NK-92 (cell line): Measurements from ENCODE around the gene TMIE.
"Not testable (repeated sequence)": the region's sequence is repeated elsewhere in the genome, so short reads cannot be mapped to it uniquely, and the experiment has no call there.

Experiments used
- DNase-seq: peaks from one replicate; lab custom pipeline; 2025; ENCODE audit not compliant: unreplicated experiment; lab: John Stamatoyannopoulos, UW

Gene TMIE

DNA sequence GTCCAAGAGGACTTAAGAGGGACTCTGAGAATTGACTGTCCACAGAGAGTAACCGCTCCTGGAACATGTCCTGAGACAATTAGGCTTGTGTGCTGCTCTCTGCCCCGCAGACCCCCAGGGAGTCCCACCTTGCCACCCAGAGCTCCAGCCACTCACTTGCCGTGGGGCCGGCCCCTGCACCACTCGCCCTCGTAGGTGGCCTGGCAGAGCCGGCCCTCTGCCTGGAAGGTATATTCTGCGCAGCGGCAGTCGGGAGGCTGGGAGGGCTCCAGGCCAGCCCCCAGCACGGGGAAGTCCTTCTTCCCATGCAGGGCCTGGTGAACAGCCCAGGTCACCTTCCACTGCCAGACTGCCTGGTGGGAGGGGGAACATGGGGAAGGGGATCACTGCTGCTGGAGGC lies 18.2 kb upstream of the TMIE start:
- DNase-seq: no peak

GRCh38 chr3:46684891-46685290 lies 16.3 kb upstream of the TMIE start:
- no peak for DNase-seq

DNA sequence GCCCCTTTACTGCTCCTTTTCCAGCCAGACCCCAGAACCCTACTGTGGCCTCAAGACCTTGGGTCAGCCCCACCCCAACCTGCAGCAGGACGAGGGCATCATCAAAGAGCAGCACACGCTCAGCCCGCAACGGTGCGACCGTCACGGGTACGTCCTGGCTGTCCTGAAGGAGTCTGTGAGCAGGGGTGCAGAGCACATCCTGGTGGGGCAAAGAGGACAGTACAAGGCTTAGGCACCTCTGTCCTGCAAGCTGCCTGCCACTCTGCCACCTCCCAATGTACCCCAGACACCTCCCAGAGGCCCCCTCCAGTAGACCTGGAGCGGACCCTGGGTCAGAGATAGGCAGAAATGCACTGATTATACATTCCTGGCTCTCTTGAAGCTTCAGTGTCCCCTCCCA lies 15.7 kb upstream of the TMIE start:
- no peak for DNase-seq

DNA sequence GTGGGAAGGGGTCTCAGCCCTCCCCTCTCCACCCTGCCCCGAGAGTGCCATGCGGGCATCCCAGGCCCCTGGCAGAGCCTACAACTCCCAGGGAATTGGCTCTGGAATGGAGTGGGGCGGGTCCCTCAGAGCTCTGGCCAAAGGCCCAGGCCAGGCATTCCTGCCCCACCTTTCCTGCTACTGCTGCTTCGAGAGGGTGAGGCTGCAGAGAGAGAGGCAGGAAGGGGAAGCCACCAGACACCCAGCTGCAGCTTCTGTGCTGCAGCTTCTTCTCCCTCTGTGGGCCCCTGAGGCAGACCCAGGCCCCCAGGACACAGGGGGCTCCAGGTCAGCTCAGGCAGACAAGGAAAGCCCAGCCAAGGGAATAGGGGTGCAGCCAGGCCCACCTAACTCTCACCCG lies 10.4 kb upstream of the TMIE start:
- DNase-seq: no peak

DNA sequence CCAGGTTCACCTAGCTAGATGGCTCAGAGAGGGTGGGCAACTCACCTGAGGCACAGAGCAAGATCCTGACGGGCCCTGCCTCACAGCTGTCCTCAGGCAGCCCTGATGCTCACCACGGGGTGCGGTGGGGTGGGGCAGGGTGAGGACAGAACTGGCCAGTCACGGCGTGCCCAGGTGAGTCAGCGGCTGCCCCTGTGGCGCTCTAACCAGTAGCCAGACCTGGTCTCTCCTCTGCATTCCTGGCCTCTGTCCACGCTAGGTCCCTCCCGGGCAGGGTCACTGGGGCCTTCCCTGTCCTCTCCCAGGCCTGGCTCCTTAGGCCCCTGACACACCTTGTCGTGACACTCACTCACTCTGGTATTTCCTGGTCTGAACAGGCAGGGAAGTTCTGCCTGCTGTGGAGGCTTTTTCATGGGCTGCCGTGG lies 8.6 kb upstream of the TMIE start:
- no peak for DNase-seq

GRCh38 chr3:46693038-46693891 lies 7.9 kb upstream of the TMIE start, which contains the start of gene ALS2CL:
TSS of gene ALS2CL (minus strand) at chr3:46693679. CDS start at chr3:46689440, 4,239 bp downstream.
- peak; percentile 10 for DNase-seq

DNA sequence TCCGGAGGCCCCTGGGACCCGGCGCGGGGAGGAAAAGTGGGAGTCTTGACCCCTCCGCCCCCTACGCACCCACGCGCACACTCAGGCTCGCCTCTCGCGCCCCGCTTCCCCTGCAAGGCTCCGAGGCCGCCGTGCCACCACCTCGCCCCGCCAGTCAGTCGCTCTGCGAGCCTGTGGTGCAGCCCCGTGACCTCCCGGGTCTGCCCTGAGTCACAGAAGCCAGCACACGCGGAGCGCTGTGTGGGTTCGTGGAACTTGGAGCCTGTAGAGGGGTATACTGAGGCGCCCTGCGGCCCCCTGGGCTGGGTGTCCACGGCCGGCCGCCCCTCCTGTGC lies 7.3 kb upstream of the TMIE start:
- DNase-seq: no peak

GRCh38 chr3:46694520-46694919 lies 6.7 kb upstream of the TMIE start:
- no peak for DNase-seq

GRCh38 chr3:46695177-46695961 lies 5.8 kb upstream of the TMIE start:
- no peak for DNase-seq

GRCh38 chr3:46695962-46696894 lies 5.0 kb upstream of the TMIE start:
- DNase-seq: no peak

GRCh38 chr3:46699676-46700523 lies 1.3 kb upstream of the TMIE start:
- no peak for DNase-seq

GRCh38 chr3:46700772-46701171 lies 420 bp upstream of the TMIE start:
- DNase-seq: no peak

DNA sequence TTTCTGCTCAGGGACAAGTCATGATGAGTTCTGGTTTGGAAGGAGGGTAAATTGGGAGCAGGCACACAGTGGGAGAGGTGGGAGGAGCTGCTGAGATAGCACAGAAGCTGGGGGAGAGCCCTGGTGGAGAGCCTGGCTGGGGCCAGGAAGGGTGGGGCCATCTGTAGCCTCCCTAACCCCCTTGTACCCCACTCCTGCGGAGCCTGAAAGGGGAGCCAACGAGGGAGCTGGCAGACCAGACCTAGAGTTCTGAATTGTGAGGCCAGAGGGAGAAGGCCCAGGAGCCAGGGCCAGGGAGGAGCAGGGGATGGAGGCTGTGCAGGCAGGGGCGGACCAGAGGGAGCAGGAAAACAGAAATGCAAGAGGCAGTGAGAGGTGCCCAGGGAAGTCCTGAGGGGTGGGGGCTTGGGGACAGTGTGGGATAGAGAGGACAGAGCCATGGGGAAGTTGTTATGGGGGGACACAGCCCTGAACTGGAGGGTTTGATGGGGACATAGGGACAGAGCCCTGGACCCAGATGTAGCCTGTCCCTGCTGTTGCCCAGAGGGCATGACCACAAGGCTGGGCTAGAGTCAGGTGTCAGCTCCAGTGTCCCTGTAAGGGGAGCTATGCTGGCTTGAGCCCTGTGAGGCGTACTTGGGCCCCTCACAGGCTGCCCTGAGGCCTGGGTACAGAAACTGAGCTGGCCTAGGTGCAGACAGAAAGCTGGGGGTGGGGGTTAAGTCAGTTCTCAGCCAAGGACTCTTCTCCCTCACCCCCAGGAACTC lies 1.2 kb downstream of the TMIE start:
- DNase-seq: no peak

DNA sequence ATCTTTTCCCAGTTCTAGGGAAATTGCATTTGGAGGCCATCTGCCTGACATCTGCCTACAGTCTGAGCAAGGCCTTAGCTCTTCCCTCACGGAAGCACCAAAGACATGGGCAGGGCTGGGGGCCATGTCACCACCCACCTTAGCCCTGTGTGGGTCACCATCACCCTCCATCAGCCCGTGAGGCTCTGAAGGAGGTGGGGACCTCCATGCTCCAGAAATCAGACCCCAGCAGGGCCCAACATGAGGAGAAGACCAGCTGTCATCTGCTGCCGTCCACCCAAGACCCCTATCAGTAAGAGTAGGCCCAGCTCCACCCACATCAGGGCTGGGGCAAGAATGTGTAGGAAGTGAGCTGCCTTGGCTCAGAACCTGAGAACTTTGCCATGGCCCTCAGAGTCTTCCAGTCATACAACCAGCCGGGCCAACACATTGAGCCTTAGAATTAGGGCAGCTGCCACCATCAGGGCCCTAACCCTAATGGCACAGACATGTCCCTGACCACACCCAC lies 1.9 kb downstream of the TMIE start:
- DNase-seq: no peak

- DNase-seq: not testable (repeated sequence)
These were observed 3.2 kb downstream of the TMIE start for GRCh38 chr3:46704346-46704745.

GRCh38 chr3:46705022-46705530 lies 3.9 kb downstream of the TMIE start:
- no peak for DNase-seq

DNA sequence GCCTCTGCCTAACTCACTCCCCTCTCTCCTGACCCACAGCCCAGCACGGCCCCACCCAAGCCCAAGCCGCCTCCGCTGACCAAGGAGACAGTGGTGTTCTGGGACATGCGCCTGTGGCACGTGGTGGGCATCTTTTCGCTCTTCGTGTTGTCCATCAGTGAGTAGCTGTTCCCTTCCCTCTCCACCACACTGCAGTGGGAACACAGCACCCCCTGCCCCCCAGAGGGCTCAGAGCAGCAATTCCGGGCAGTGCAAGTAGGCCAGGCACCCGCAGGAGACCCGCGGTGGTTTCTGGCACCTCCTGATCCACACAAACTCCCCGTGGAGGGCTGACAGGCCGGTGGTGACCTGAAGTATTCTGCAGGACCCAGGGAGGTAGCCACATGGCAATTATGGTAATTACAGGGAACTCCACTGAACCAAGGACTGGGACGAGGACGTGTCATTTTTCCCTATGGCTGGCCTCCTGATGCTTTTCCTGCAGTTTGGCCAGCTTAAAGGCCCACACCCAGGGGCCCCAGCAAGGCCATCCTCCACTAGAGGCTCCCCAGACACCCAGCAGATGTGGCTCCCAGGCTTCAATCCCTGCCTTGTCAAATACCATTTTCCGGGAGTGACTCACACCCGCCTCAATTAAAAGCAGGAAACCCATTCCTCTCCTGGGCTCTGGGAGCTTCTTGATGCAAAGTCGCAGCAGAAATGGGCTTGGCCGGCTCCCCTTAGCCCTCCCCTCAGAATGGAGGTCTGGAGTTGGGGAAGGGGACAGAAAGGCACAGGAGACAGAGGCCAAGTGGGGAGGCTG lies 4.8 kb downstream of the TMIE start:
- DNase-seq: no peak
